Jurkat, Clone E6-1 (cell line): ENCODE data around the gene OR2T11. TPM values are rescaled to one million over a fixed set of nuclear protein-coding genes. Genes with fewer than 3 reads are reported as not detected.
"Not testable (repeated sequence)": the region's sequence is repeated elsewhere in the genome, so short reads cannot be mapped to it uniquely, and the experiment has no call there.

Experiments used
- DNase-seq: peaks from one replicate; pipeline ENCODE4 v3.0.0-alpha.2; 2011; ENCODE audit warnings: low read depth, low spot score
- H3K4me3 ChIP-seq: 2 replicates; pipeline ENCODE4 v1.5.1; 2011; ENCODE audit warnings: mild to moderate bottlenecking, low read length, control low read depth, moderate library complexity
- polyA plus RNA-seq: library from polyadenylated mRNA; unstranded; fragments of >200 nt; gene quantifications from one replicate; pipeline ENCODE4 v1.2.1, GENCODE V29; 2012; ENCODE audit warnings: missing spikeins; ENCODE audit not compliant: insufficient read length, insufficient read depth

Gene OR2T11
- not detected for polyA plus RNA-seq

DNA sequence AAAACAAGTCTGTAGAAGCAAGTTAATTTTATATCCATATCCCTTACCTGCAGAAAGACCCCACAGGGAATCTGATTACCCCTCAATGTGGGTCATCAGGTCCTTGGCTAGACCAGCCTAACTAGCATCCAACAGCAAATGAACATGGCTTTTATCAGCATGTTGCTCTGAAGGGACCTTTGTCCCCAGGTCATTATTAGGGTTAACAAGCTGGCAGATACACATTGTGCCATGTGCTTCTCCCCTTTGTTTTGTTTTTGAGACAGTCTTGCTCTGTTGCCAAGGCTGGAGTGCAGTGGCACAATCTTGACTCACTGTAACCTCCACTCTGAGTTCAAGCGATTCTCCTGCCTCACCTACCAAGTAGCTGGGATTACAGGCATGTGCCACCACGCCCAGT, at the start of gene OR2T11:
Gene OR2T11, minus strand, starts transcription at position 101 of the 400 bp plus-strand sequence. CDS start 7,963 bp downstream, outside the sequence.
- DNase-seq, H3K4me3 ChIP-seq: not testable (repeated sequence)

- no peak for DNase-seq
- no peak overlapping the region for H3K4me3 ChIP-seq
These were observed 46.8 kb upstream of the OR2T11 start for GRCh38 chr1:248681651-248682050.

- no peak for DNase-seq
- no peak overlapping the region for H3K4me3 ChIP-seq
These were observed 35.1 kb upstream of the OR2T11 start for GRCh38 chr1:248670003-248670402.

- not testable (repeated sequence) for H3K4me3 ChIP-seq, DNase-seq
These were observed 28.8 kb upstream of the OR2T11 start for GRCh38 chr1:248663453-248664328.

DNA sequence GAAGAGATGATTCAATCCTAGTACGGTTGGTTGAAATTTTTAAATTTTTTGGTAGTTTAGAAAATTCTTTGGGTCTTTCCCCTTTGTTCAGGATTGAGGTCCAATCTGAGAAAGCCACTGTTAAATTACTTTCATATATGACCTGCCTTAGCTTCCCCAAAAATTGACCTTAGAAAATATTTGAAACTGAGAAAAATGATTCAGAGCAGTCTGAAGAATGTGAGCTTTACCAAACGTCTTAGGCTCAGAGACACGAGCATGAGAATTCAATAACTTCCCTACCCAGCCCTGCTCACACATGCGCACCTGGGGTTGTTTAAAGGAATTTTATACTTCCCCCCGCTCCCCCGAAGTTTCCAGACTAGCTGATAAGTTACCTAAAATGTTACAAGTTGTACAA, 21.9 kb upstream of the OR2T11 start:
- DNase-seq, H3K4me3 ChIP-seq: not testable (repeated sequence)

- DNase-seq, H3K4me3 ChIP-seq: not testable (repeated sequence)
These were observed 20.5 kb upstream of the OR2T11 start, which contains the start of gene OR2T27 for GRCh38 chr1:248655354-248655753. TSS of gene OR2T27 (minus strand) at chr1:248655528. CDS start at chr1:248650884, 4,644 bp downstream.

GRCh38 chr1:248648770-248649536, 14.1 kb upstream of the OR2T11 start:
- H3K4me3 ChIP-seq, result not testable (repeated sequence)

DNA sequence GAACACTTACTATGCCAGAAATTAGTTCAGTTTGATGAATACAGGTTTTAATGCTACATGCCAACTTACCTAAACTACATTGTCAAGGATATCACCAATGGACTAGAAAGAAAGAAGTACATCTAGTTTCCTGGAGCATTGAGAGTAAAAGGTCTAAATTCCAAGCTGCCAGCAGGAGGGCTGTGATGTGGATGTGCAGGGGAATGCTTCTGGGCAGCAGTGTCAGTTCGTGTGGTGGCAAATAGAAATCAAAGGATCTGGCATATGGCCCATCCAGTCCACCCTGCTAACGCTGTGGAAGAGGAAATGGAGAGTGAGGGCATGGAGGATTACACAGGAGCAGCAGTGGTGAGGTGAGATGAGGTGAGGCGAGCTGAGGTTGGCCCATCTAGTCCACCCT, 10.3 kb upstream of the OR2T11 start, which contains the start of gene OR2T35:
Gene OR2T35, minus strand, starts transcription at position 101 of the 400 bp plus-strand sequence. CDS start 6,020 bp downstream, outside the sequence.
- H3K4me3 ChIP-seq, DNase-seq: not testable (repeated sequence)

More at GRCh38 chr1:248648770-248649536, 14.1 kb upstream of the OR2T11 start:
- DNase-seq, result not testable (repeated sequence)

- DNase-seq, H3K4me3 ChIP-seq: not testable (repeated sequence)
These were observed 8.2 kb upstream of the OR2T11 start for GRCh38 chr1:248642971-248643651.

DNA sequence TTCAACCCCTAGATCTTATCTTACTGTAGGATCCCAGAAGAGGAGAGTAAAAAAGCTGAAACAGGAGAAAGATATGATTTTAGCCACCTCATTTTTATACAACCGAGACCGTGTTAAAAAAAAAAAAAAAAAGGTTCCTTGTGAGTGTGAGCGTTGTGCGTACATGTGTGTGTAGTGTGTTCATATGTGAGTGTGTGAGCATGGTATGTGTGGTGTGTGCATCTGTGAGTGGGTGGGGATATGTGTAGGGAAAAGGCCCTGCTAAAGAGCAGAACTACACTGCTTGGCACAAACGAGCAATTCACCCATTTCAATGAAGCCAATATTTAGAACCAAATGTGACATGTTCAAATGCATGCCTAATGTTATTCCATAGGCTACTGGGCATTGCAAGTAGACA, 6.7 kb upstream of the OR2T11 start:
- DNase-seq, H3K4me3 ChIP-seq: not testable (repeated sequence)

GRCh38 chr1:248640906-248641305, 6.0 kb upstream of the OR2T11 start:
- H3K4me3 ChIP-seq, DNase-seq: not testable (repeated sequence)

DNA sequence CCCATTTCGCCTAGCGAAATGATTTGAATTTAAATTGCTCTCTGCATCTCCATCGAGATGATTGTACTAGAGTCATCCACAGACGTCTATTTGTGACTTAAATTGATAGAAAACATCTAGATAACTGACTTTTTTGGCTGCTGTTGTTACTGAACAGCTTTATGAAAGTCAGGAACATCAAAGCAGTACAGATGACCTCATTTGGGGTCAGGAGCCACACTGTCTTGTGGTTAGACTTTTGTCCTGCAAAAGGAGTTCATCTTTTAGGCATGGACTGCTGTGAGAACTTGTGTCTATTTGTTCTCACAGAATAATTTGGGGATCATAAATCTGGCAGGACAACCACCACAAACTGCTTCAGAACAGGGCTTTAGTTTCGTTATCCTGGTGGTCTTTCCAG, 4.8 kb upstream of the OR2T11 start:
- H3K4me3 ChIP-seq, DNase-seq: not testable (repeated sequence)

- not testable (repeated sequence) for H3K4me3 ChIP-seq, DNase-seq
These were observed 1.7 kb upstream of the OR2T11 start for GRCh38 chr1:248636612-248637011.

- no peak for DNase-seq
- no peak overlapping the region for H3K4me3 ChIP-seq
These were observed 3.4 kb downstream of the OR2T11 start for GRCh38 chr1:248631354-248632008.

GRCh38 chr1:248630551-248630950, 4.3 kb downstream of the OR2T11 start:
- no peak overlapping the region for H3K4me3 ChIP-seq
- no peak for DNase-seq

DNA sequence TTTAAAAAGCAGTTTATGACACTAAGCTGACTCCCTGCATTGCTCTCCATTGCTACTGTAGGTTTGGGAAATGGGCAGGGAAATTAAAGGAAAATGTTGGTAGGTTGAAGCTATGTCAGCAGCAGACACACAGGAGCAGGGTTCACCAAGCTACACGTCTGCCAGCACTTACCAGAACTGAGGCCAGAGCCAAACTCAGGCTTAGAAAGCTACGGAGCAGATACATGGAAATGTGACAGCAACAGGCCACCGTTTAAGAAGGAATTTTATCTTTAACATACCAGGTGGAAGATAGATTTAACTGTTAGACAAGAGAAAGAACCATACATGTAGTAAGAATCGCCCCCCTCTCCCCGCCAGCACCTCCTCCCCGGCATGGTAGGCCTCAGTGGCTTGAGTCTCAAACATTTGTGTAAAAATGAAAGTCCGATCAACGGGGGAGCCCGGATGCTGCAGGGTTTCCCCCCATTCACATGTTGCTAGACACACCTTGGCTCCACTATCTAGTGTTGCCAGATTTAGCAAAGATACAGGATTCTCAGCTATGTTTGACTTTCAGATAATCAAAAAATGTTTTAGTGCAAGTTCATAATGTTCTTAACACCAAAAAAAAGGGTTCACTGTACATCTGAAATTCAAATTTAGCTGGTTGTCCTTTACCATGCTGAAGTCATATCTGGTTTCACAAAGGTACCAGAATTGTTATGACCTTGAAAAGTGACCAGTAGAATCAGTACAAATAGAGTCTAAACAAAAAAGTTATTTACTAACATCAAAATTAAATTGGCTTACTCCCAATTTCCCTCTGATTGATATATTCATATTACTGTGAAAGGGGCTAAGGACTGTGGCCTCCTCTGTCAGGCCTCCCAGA, 6.7 kb downstream of the OR2T11 start:
- no peak for DNase-seq
- no peak overlapping the region for H3K4me3 ChIP-seq

DNA sequence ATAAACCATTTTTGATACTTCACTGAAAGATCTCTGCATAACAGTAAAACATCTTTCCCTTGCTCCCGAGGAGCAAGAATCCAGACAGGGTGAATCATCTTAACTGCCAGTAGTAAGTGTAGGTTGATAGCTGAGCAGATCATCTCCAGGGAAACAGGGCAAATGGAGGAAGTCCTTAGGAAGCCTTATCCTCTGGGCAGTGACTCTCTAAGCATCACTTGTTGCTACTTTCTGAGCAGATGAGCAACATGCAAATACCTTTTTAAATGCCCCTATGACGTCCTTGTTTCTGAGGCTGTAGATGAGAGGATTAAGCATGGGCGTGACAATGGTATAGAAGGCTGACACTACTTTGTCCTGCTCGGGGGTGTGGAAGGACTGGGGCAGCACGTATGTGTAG, 8.9 kb downstream of the OR2T11 start:
- no peak for DNase-seq
- H3K4me3 ChIP-seq, result no peak overlapping the region

DNA sequence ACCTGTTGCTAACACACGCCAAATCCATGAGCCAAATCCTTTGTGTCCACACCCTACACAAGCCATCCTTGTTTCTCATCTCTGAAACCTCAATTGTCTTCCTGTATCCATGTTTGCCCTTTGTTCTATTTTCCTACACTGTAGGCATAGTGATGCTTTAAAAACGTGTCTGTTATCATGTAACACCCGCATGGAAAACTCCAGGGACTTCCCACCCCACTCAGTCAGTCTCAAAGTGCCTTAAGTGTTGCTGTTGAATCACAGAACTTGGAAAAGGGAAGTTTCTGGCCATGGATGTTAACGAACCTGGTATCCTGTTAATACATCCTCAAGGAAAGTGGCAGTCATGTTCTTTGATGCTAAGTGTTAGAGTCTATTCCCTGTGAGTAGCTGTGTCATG, 9.7 kb downstream of the OR2T11 start:
- no peak for DNase-seq
- no peak overlapping the region for H3K4me3 ChIP-seq
